ENCODE results near the gene KCNK10.

Gene KCNK10

GRCh38 chr14:88218119-88218915, 104.8 kb downstream of the KCNK10 start:
- no peak for DNase-seq

GRCh38 chr14:88212691-88213090, 110.4 kb downstream of the KCNK10 start:
- DNase-seq: no peak

GRCh38 chr14:88210426-88210825, 112.6 kb downstream of the KCNK10 start:
- DNase-seq: no peak

- no peak for DNase-seq
Observed at GRCh38 chr14:88209273-88209672, 113.8 kb downstream of the KCNK10 start.

GRCh38 chr14:88208858-88209257, 114.2 kb downstream of the KCNK10 start:
- DNase-seq: no peak

GRCh38 chr14:88204221-88204620, 118.8 kb downstream of the KCNK10 start:
- no peak for DNase-seq

GRCh38 chr14:88203291-88203690, 119.8 kb downstream of the KCNK10 start:
- DNase-seq: no peak

- no peak for DNase-seq
Observed at GRCh38 chr14:88202286-88202685, 120.8 kb downstream of the KCNK10 start.

- DNase-seq: no peak
Observed at GRCh38 chr14:88201851-88202250, 121.2 kb downstream of the KCNK10 start.

GRCh38 chr14:88199882-88200281, 123.2 kb downstream of the KCNK10 start:
- DNase-seq: no peak

GRCh38 chr14:88198446-88198845, 124.6 kb downstream of the KCNK10 start:
- DNase-seq: no peak

GRCh38 chr14:88196925-88197324, 126.1 kb downstream of the KCNK10 start:
- DNase-seq: no peak

- no peak for DNase-seq
Observed at GRCh38 chr14:88196116-88196890, 126.8 kb downstream of the KCNK10 start.

GRCh38 chr14:88195676-88196075, 127.4 kb downstream of the KCNK10 start:
- DNase-seq: no peak

- no peak for DNase-seq
Observed at GRCh38 chr14:88194531-88194930, 128.5 kb downstream of the KCNK10 start.

GRCh38 chr14:88191605-88192004, 131.5 kb downstream of the KCNK10 start:
- DNase-seq: no peak

GRCh38 chr14:88189417-88190191, 133.5 kb downstream of the KCNK10 start:
- peak; percentile 63 to 67 for DNase-seq

- DNase-seq: no peak
Observed at GRCh38 chr14:88188745-88189416, 134.2 kb downstream of the KCNK10 start.

- no peak for DNase-seq
Observed at GRCh38 chr14:88185843-88186242, 137.2 kb downstream of the KCNK10 start.

- no peak for DNase-seq
Observed at GRCh38 chr14:88184956-88185355, 138.1 kb downstream of the KCNK10 start.

GRCh38 chr14:88181072-88181471, 142.0 kb downstream of the KCNK10 start:
- no peak for DNase-seq

GRCh38 chr14:88179716-88180115, 143.4 kb downstream of the KCNK10 start:
- DNase-seq: no peak

GRCh38 chr14:88170333-88170732, 152.7 kb downstream of the KCNK10 start:
- no peak for DNase-seq
